Vein endothelial cell (primary cell): Measurements from ENCODE around the gene ZSWIM1. TPM values are rescaled to one million over a fixed set of nuclear protein-coding genes. Genes with fewer than 3 reads are reported as not detected.

Experiments
- total RNA-seq: library from RNA; depleted of rRNA; stranded (reverse); fragments of >200 nt; gene quantifications from 2 replicates; pipeline ENCODE4 v1.2.3, GENCODE V29; 2012

The ZSWIM1 gene
- total RNA-seq = 15.2 and 16.7 TPM in 2 replicates

DNA sequence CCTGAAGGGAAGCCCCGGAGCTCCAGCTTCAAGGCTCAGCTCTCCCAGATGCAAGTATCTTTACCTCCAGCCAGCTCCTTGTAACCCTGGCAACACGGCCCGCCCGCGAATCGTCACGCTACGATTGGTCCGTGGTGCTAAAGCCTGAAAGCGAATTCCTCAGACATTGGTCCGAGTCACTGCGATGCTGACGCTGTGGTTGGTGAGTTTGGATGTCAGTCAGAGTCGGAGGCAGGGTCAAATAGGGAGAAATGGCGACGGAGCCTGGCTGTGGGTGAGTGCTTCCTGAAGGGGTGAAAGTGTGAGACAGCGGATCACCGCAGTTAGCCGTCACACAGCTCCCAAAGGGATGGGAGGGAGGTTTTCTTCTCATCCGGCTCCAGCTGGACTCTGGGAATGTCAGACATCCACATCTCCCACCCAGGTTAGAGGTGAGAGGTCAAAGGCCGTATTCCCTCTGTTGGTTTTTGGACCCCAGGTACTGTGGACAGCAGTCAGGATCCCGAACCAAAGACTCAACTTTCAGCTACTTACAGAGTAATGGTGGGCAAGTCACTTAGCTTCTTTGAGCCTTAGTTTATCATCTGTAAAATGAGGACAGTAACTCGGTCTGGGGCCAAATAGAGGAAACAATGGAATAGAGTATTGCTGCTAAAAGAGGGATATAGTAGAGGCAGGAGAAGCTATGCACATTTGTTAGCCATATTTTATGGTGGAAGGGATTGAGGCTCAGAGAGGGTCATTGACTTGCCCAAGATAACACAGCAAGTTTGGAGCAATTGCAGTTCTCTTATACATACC lies at the start of gene ZSWIM1:
ZSWIM1 (plus strand) TSS at position 240 of the 801 bp plus-strand sequence. CDS start 1,366 bp downstream, outside the sequence.

GRCh38 chr20:45833030-45833882 lies 47.8 kb upstream of the ZSWIM1 start, which contains the start of gene SNX21:
Gene SNX21, plus strand, starts transcription at chr20:45833799. Its CDS starts 121 bp downstream, at chr20:45833920.

DNA sequence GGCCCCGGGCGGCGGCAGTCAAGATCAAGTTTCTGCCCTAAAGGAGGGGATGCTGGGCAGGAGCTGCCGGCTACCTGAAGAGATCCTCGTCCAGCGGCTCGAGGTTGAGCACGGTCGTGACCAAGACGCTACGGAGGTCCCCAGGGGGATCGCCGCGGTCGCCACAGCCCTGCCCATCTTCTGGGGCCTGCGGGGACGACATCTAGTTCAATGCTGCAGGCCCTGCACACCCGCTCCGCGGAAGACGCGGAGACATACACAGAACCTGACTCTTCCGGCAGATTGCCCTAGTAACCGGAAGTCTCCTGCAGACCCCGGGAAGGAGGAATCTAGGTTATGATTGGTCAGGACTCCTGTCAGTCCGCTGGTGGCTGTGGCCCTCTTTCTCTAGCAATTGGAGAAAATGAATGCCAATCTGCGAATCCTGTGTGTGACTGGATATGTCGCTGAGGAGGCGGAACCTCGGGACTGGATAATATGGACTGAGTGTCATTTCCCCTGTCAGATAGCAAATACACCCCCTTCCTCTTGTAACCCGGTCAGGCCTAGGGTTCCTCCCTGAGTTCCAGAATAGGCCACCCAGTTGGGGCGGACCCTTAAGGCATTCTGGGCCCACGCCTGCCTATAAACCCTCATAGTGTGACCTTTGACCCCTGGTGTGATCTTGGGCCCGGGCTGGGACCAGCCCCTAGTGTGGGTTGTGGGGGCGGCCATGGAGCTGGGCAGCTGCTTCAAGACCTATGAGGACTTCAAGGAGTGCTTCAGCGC lies 23.7 kb upstream of the ZSWIM1 start, which contains the start of the genes ACOT8 and ZSWIM3:
ACOT8 (minus strand) TSS at position 279 of the 768 bp plus-strand sequence; CDS start at position 202, 77 bp downstream.
ZSWIM3 (plus strand) TSS at position 501 of the 768 bp plus-strand sequence; CDS start at position 713, 212 bp downstream.

GRCh38 chr20:45887346-45887715 lies 6.3 kb downstream of the ZSWIM1 start, which contains the start of gene SPATA25:
Gene SPATA25, minus strand, starts transcription at chr20:45887622. Its CDS starts 32 bp downstream, at chr20:45887590.

GRCh38 chr20:45890985-45891983 lies 10.3 kb downstream of the ZSWIM1 start, which contains the start of the genes CTSA and NEURL2:
Gene CTSA, plus strand, starts transcription at chr20:45891335. Its CDS starts 234 bp downstream, at chr20:45891569.
Gene NEURL2, minus strand, starts transcription at chr20:45891208. Its CDS starts 217 bp downstream, at chr20:45890991.

DNA sequence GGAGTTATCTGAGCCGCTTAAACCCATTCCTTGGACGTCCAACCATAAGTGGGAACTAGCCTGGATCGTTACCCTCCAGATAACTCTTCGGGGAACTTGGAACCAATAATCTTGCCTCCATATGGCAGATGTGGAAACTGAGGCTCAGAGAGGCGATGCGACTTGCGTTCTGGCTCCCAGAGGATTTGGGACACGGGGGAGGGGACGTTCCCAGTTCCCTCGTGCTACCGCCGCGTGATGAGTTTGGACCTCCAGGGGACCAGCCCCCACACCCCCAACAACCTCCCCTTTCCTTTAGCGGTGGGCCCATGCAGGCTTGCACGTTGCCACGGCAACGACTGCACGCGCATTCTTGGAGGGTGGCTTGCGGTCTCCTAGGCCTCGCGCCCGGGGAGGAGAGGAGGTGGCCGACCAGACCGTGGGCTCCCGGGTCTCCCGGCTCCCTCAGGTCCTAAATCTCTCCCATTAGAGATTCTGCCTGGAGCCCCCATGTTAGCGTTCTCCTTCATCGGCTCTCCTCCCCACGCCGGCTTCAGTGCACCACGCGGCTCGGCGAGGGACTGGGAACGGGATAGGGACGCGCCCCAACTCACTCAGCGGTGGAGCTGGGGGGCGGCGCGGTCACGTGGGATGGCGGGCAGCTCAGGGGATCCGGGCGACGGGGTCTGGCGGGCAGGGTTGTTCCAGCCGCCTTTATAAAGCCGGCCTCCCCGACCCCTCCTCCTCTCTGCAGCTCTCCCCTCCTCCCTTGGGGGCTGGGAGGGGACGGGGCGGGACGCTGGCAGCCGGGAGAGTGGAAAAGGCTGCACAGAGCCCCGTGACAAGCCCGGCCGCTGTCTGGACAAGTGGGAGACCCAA lies 30.7 kb downstream of the ZSWIM1 start, which contains the start of gene PLTP:
PLTP (minus strand) TSS at position 670 of the 858 bp plus-strand sequence. CDS start 703 bp downstream, outside the sequence.

Other genes starting within 250 kb of the ZSWIM1 start
- not detected in 2 replicates for gene WFDC9, start 249.9 kb upstream of the ZSWIM1 start, total RNA-seq
- gene WFDC11, start 211.0 kb upstream of the ZSWIM1 start, total RNA-seq = not detected in 2 replicates
- gene WFDC13, start 179.2 kb upstream of the ZSWIM1 start, total RNA-seq = not detected in 2 replicates
- not detected in 2 replicates for gene WFDC10B, start 176.2 kb upstream of the ZSWIM1 start, total RNA-seq
- not detected in 2 replicates for gene SPINT4, start 158.9 kb upstream of the ZSWIM1 start, total RNA-seq
- not detected in 2 replicates for gene WFDC3, start 89.3 kb upstream of the ZSWIM1 start, total RNA-seq
- 15.0 and 17.3 TPM in 2 replicates for gene DNTTIP1, start 89.3 kb upstream of the ZSWIM1 start, total RNA-seq
- 18.9 and 23.3 TPM in 2 replicates for gene UBE2C, start 68.6 kb upstream of the ZSWIM1 start, total RNA-seq
- gene TNNC2, start 53.9 kb upstream of the ZSWIM1 start, total RNA-seq = 0.33 TPM in 1 of 2 replicates, not detected in the other
- 23.7 and 33.0 TPM in 2 replicates for gene SNX21, start 47.4 kb upstream of the ZSWIM1 start, total RNA-seq
- gene ACOT8, start 23.8 kb upstream of the ZSWIM1 start, total RNA-seq = 24.2 and 30.1 TPM in 2 replicates
- gene ZSWIM3, start 23.6 kb upstream of the ZSWIM1 start, total RNA-seq = 7.4 and 9.5 TPM in 2 replicates
- gene SPATA25, start 6.4 kb downstream of the ZSWIM1 start, total RNA-seq = 0.57 and 1.3 TPM in 2 replicates
- gene NEURL2, start 10.0 kb downstream of the ZSWIM1 start, total RNA-seq = 4.3 and 5.6 TPM in 2 replicates
- gene CTSA, start 10.1 kb downstream of the ZSWIM1 start, total RNA-seq = 59.0 and 93.4 TPM in 2 replicates
- 8.4 and 18.3 TPM in 2 replicates for gene PLTP, start 30.9 kb downstream of the ZSWIM1 start, total RNA-seq
- gene PCIF1, start 53.5 kb downstream of the ZSWIM1 start, total RNA-seq = 13.9 and 14.4 TPM in 2 replicates
- gene ZNF335, start 91.0 kb downstream of the ZSWIM1 start, total RNA-seq = 22.4 and 23.2 TPM in 2 replicates
- gene MMP9, start 127.7 kb downstream of the ZSWIM1 start, total RNA-seq = not detected in 2 replicates
- gene SLC12A5, start 148.0 kb downstream of the ZSWIM1 start, total RNA-seq = 0.86 and 1.6 TPM in 2 replicates
- 23.2 and 23.7 TPM in 2 replicates for gene NCOA5, start 208.7 kb downstream of the ZSWIM1 start, total RNA-seq
- gene CD40, start 237.1 kb downstream of the ZSWIM1 start, total RNA-seq = 9.5 and 11.9 TPM in 2 replicates